HG02610 (cell line): ENCODE measurements around the gene SLC4A9.
"Not testable (repeated sequence)": the region's sequence is repeated elsewhere in the genome, so short reads cannot be mapped to it uniquely, and the experiment has no call there.

Experiments
- ATAC-seq: cut with Tn5 transposase; IDR thresholded peaks from one replicate; pipeline ENCODE4 v1.9.1; 2021; ENCODE audit warnings: mild to moderate bottlenecking, moderate library complexity; ENCODE audit not compliant: unreplicated experiment

The SLC4A9 gene

GRCh38 chr5:140393738-140394137, 33.7 kb downstream of the SLC4A9 start:
- ATAC-seq: no peak

GRCh38 chr5:140398379-140398811, 38.4 kb downstream of the SLC4A9 start:
- ATAC-seq: no peak

GRCh38 chr5:140399979-140400729, 40.2 kb downstream of the SLC4A9 start:
- peak; percentile 0 for ATAC-seq

DNA sequence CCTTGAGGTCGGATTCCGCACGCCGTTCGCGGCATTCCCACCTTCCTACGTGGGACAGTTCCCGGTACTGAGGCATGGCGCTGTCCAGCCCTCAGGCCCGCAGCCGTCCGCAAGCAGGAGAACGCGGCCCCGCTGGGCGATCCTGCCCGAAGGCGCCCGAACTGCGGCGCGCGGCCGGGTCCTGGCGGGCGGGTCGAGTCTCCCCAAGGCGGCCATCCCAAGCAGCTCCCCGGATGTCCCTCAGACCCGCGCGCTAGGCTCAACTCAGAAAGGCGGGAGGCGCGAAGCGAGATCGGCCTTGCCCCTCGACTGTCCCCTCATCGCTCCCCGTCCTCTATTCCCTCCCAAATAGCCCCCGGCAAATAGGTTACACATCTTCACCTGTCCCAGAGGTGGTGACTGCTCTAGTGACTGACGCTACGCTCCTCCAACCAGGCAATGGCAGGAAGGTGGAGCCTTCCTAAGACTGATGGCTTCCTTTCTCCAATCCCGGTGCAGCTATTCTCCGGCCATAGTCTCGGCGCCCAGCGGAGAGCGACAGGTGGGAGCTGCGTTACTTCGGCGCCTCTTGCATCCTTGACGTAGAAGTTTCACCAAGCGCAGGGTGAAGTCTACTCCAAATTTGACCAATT, 40.9 kb downstream of the SLC4A9 start:
- ATAC-seq: peak; percentile 65

GRCh38 chr5:140401362-140402257, 41.6 kb downstream of the SLC4A9 start, which contains the start of gene ANKHD1:
TSS of gene ANKHD1 (plus strand) at chr5:140401833. CDS start at chr5:140401968, 135 bp downstream.
- ATAC-seq: peak; percentile 88

- no peak for ATAC-seq
These were observed 42.5 kb downstream of the SLC4A9 start for GRCh38 chr5:140402258-140403074.

DNA sequence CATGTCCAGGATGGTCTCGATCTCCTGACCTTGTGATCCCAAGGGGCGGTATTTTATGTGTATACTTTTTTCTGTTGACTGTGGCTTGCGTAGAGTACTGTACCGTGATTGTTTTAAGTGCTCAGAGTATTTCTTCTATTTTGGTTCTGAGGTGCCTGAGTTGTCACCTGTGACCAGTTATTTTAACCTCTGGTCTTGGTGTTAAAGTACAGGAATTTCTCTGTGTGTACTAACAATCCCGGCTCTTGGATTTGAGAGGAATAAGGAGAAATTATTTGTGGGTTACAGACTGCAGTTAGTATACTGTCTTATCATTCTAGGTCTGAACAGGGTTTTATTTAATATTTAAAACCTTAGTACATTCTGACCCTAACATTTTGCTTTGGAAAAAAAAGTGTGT, 43.6 kb downstream of the SLC4A9 start:
- ATAC-seq: no peak

GRCh38 chr5:140408750-140409241, 48.8 kb downstream of the SLC4A9 start:
- no peak for ATAC-seq

GRCh38 chr5:140413230-140413629, 53.2 kb downstream of the SLC4A9 start:
- ATAC-seq: no peak

DNA sequence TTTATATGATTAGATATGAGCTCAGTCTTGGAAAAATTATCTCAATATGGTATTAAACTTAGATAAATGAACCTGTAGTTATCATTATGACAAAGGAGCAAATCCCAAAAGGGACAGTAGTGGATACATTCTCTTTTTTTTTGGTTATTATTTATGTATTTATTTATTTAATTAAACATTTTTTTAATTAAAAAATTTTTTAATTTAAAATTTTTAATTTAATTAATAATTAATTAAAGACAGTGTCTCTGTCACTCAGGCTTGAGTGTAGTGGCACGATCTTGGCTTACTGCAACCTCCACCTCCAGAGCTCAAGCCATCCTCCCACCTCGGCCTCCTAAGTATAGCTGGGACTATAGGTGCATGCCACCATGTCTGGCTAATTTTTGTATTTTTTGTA, 57.2 kb downstream of the SLC4A9 start:
- ATAC-seq: no peak

GRCh38 chr5:140418862-140419520, 59.0 kb downstream of the SLC4A9 start:
- ATAC-seq: no peak

- no peak for ATAC-seq
These were observed 60.2 kb downstream of the SLC4A9 start for GRCh38 chr5:140420226-140420570.

DNA sequence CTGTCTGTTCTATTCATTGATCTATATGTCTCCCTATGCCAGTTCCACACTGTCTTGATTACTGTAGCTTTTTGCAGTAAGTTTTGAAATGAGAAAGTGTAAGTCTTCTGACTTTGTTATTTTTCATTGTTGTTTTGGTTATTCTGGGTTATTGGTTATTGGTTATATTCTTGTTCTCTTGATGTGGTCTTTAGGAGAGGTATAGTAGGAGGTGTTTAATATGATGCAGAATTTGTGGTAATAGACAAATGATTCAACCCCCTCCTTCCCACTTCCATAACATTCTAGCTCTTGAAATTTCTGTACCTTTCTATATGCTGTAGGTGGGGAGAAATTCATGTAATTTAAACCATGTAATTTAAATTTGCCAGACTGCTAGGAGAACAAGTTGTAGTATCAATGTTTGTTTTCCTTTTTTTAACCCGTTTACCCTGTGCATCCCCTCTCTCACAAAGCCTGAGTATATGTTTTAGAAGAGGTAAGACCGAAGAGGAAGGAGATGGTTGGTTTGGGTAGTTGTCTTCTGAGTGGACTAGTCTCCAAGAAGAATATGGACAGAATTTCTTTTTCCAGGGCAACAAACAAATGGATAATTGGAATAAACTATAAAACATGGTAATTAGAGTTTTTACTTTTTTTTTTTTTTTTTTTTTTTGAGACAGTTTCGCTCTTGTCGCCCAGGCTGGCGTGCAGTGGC, 60.8 kb downstream of the SLC4A9 start:
- no peak for ATAC-seq

DNA sequence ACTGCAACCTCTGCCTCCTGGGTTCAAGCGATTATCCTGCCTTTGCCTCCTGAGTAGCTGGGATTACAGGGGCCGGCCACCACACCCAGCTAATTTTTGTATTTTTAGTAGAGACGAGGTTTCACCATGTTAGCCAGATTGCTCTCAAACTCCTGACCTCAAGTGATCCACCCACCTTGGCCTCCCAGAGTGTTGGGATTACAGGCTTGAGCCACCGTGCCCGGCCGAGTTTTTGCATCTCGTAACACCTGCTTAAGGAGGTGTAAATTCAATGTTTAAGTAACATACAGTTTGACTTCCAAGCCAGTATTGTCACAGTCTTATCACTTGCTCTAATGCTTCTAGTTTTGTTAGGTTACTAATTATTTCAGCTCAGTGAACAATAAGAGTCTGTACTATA, 61.4 kb downstream of the SLC4A9 start:
- ATAC-seq: not testable (repeated sequence)

GRCh38 chr5:140423609-140424008, 63.6 kb downstream of the SLC4A9 start:
- ATAC-seq: no peak

- no peak for ATAC-seq
These were observed 64.1 kb downstream of the SLC4A9 start for GRCh38 chr5:140424135-140424534.
